H1 (cell line): ENCODE results near the gene OR4K1. TPM values are rescaled to one million over a fixed set of nuclear protein-coding genes. Genes with fewer than 3 reads are reported as not detected.

Source experiments
- HDAC2 ChIP-seq, 2 experiments: fragments of 300-600 bp in 1 of 2; sonication (generic) in 1 of 2; IDR thresholded peaks; 2 replicates each; pipeline ENCODE4 v1.6.1; 2011 to 2012; ENCODE audit warnings: low read depth in 2 of 2, low read length in 2 of 2, mild to moderate bottlenecking in 2 of 2, moderate library complexity in 2 of 2, borderline replicate concordance in 1 of 2, inconsistent platforms in 1 of 2
- MAFK ChIP-seq: IDR thresholded peaks from 2 replicates; pipeline ENCODE4 v1.6.1; 2012; ENCODE audit warnings: low read depth, mild to moderate bottlenecking, improper control_type of control experiment, low read length
- RNF2 ChIP-seq: fragments of 200-900, 300-1000 bp; sonication (generic); IDR thresholded peaks from 2 replicates; pipeline ENCODE4 v1.7.1; 2016; ENCODE audit warnings: borderline replicate concordance, low read depth, mild to moderate bottlenecking, antibody characterized with exemption, low read length; ENCODE audit not compliant: poor library complexity, severe bottlenecking; ENCODE audit errors: missing control alignments
- SIX5 ChIP-seq: IDR thresholded peaks from 2 replicates; pipeline ENCODE4 v1.6.1; 2011; ENCODE audit warnings: mild to moderate bottlenecking, low read depth, low read length
- polyA plus RNA-seq, 7 experiments: library from polyadenylated mRNA; depleted of rRNA in 3 of 7; stranded (reverse) in 5 of 7; unstranded in 2 of 7; fragments of >200 nt in 5 of 7; fragments of 200-250 nt in 2 of 7; gene quantifications; 1 replicate in 5 of 7; 2 replicates in 1 of 7; 4 replicates in 1 of 7; pipeline versions ENCODE4 v1.2.1 to v1.2.3, GENCODE V29; 2011 to 2013; ENCODE audit warnings: missing spikeins in 2 of 7, mixed read lengths in 2 of 7
- total RNA-seq: library from RNA; stranded (reverse); fragmentation: NEBNext Ultra II Directional; extraction: Animal tissue kit (Norgen Biotek cat#: 25700); gene quantifications from 2 replicates; pipeline ENCODE4 v1.2.1, GENCODE V29; 2021

Gene OR4K1
- total and polyA plus RNA-seq, 2 of the 8 experiments (the other 6 are each of a cell fraction or from before 2014, with no cell fraction given), result not detected

DNA sequence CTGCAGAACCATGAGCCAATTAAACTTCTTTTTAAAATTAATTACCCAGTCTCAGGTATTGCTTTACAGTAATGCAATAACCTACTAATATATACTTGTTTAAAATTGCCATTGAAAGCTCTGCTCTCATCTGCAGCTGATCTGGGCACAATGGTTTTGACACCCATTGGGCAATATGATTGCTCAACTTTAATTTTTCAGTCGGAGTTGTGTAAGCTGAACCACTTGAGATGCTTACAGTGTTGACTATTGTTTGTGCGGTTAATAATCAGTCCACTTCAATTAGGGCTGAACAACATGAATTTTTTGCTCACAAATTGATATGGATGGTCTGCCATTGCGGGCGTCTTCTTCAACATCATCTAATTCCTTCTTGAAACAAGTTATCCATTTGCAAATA lies 28.3 kb upstream of the OR4K1 start (continued):
- no peak for TF ChIP-seq MAFK
- no peak for TF ChIP-seq HDAC2 (IDR thresholded peaks at IDR 0.05; ENCODE audit: borderline replicate concordance in 1 of 2, low read depth in 2 of 2, low read length in 2 of 2)
- no peak for TF ChIP-seq RNF2
- TF ChIP-seq SIX5, result no peak
